ENCODE results near the gene TLCD3B.

DNA sequence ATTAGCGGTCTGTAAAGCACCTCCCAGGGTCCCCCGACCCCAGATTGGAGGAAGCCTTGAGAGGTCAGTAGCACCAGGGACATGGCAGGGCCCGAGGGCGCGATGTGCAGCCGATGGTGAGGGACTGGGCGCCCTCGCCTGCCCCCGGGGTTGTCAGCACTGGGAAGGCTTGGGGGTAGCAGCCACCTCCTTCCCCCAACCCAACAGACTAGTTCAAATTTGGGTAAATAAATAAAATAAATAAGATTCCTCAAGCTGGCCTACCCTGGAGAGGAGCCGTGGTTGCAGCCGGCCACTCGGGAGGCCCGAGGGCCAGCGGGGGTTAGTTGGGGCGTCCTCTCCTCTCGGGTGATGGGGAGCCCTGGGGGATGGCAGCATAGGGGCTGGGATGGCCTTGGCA is 6.6 kb downstream of the TLCD3B start:
- TF ChIP-seq, protein P1, sequence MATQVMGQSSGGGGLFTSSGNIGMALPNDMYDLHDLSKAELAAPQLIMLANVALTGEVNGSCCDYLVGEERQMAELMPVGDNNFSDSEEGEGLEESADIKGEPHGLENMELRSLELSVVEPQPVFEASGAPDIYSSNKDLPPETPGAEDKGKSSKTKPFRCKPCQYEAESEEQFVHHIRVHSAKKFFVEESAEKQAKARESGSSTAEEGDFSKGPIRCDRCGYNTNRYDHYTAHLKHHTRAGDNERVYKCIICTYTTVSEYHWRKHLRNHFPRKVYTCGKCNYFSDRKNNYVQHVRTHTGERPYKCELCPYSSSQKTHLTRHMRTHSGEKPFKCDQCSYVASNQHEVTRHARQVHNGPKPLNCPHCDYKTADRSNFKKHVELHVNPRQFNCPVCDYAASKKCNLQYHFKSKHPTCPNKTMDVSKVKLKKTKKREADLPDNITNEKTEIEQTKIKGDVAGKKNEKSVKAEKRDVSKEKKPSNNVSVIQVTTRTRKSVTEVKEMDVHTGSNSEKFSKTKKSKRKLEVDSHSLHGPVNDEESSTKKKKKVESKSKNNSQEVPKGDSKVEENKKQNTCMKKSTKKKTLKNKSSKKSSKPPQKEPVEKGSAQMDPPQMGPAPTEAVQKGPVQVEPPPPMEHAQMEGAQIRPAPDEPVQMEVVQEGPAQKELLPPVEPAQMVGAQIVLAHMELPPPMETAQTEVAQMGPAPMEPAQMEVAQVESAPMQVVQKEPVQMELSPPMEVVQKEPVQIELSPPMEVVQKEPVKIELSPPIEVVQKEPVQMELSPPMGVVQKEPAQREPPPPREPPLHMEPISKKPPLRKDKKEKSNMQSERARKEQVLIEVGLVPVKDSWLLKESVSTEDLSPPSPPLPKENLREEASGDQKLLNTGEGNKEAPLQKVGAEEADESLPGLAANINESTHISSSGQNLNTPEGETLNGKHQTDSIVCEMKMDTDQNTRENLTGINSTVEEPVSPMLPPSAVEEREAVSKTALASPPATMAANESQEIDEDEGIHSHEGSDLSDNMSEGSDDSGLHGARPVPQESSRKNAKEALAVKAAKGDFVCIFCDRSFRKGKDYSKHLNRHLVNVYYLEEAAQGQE (IDR thresholded peaks at IDR 0.05; ENCODE audit: low read depth) = no peak
- TF ChIP-seq TEAD4 (IDR thresholded peaks at IDR 0.05) (no peak), YY1 (IDR thresholded peaks at IDR 0.05; ENCODE audit: low read depth) (no peak)
- TF ChIP-seq, protein P2, sequence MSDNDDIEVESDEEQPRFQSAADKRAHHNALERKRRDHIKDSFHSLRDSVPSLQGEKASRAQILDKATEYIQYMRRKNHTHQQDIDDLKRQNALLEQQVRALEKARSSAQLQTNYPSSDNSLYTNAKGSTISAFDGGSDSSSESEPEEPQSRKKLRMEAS (IDR thresholded peaks at IDR 0.05) = no peak
